Suprapubic skin (tissue), 4 donors: ENCODE data around the gene ODAD3. TPM values are rescaled to one million over a fixed set of nuclear protein-coding genes. Genes with fewer than 3 reads are reported as not detected.

ENCODE experiments used
- DNase-seq, 2 donors: peaks; one replicate each; pipeline ENCODE4 v3.0.0-alpha.2; 2019; ENCODE audit warnings: low spot score in 2 of 2
- H3K27ac ChIP-seq: fragments of 200-600 bp; sonication (generic); one replicate; pipeline ENCODE4 v1.5.1; 2019
- H3K27me3 ChIP-seq: fragments of 200-600 bp; sonication (generic); one replicate; pipeline ENCODE4 v1.5.1; 2019
- H3K36me3 ChIP-seq: fragments of 200-600 bp; sonication (generic); one replicate; pipeline ENCODE4 v1.5.1; 2019
- H3K4me1 ChIP-seq: fragments of 200-600 bp; sonication (generic); one replicate; pipeline ENCODE4 v1.5.1; 2019
- H3K4me3 ChIP-seq: fragments of 200-600 bp; sonication (generic); one replicate; pipeline ENCODE4 v1.5.1; 2019; ENCODE audit warnings: mild to moderate bottlenecking
- H3K9me3 ChIP-seq: fragments of 200-600 bp; sonication (generic); one replicate; pipeline ENCODE4 v1.5.1; 2019
- CTCF ChIP-seq, 2 donors: fragments of 200-600 bp in 1 of 2; fragments of 450-650 bp in 1 of 2; sonication (generic) in 1 of 2; IDR thresholded peaks; one replicate each; pipeline ENCODE4 v1.5.1; 2016 to 2019; ENCODE audit warnings: antibody characterized with exemption in 2 of 2, mild to moderate bottlenecking in 1 of 2, moderate library complexity in 1 of 2
- EP300 ChIP-seq: sonication (generic); formaldehyde crosslinking; IDR thresholded peaks from one replicate; pipeline ENCODE4 v1.6.1; 2017; ENCODE audit warnings: antibody characterized with exemption
- POLR2A ChIP-seq, 2 donors: fragments of 450-650 bp; IDR thresholded peaks; one replicate each; pipeline ENCODE4 v1.6.1; 2017; ENCODE audit warnings: antibody characterized with exemption in 2 of 2, mild to moderate bottlenecking in 2 of 2, moderate library complexity in 2 of 2
- POLR2AphosphoS5 ChIP-seq, 3 donors: sonication (generic); formaldehyde crosslinking; IDR thresholded peaks; one replicate each; pipeline ENCODE4 v1.6.1; 2017; ENCODE audit warnings: antibody characterized with exemption in 3 of 3
- WGBS: methylation state at CpG from one replicate; pipeline ENCODE4 v1.1.5; 2018; 5-methylcytosine and 5-hydroxymethylcytosine counted together
- total RNA-seq, 4 donors: library from RNA; depleted of rRNA; stranded (reverse); fragments of >200 nt; gene quantifications; one replicate each; pipeline ENCODE4 v1.1.0, GENCODE V29; 2016

The ODAD3 gene
- total RNA-seq, 4 donors from 2014 or later = 0.23 to 1.0 (median 0.48) TPM; not detected in 1

GRCh38 chr19:11447347-11448262 is 12.7 kb upstream of the ODAD3 start:
- DNase-seq = no peak
- Histone ChIP-seq H3K4me3 (no peak overlapping the region), H3K27ac (no peak overlapping the region), H3K36me3 (peaks cover 85% of the 10 kb centered on the region), H3K27me3 (no peaks in the 10 kb centered on the region), H3K4me1 (peaks cover 16% of the 10 kb centered on the region), H3K9me3 (no peaks in the 10 kb centered on the region)
- TF ChIP-seq EP300 = no peak
- TF ChIP-seq POLR2AphosphoS5 (IDR thresholded peaks at IDR 0.05) = no peak
- TF ChIP-seq POLR2A (IDR thresholded peaks at IDR 0.05) = no peak
- TF ChIP-seq CTCF (IDR thresholded peaks at IDR 0.05) = no peak
- 85% methylated on average over 14 of the region's 35 CpGs for WGBS

DNA sequence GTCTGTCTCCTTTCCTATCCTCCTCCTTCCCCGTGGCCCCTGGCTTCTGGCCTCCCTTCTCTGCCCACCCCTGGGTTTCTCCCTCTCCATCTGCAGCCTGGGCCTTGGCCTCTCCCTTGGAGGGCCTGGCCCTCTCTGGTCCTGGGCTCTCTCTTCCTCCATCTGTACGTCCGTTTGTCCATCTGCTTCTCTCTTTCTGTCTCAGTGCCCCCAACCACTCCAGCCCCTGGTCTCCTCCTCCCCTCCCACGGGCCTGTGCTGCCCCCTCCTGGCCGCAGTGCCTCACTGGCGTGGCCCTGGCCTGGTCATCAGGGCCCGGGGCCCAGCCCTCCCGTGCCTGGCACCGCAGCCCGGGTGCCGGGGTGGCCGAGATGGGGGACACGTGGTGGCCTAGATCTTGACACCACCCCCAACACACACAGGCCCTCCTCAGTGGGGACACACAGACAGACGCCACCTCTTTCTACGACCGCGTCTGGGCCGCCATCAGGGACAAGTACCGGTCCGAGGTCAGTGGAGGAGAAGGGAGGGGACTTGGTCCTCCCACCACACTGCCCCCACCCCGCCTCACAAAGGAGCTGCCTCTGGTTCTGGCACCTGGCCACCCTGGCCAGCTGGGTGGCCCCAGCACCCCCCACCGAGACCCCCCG is 11.9 kb upstream of the ODAD3 start:
- H3K4me1 ChIP-seq = peaks cover 16% of the 10 kb centered on the region
- DNase-seq = no peak
- no peak overlapping the region for H3K4me3 ChIP-seq
- H3K27me3 ChIP-seq = no peaks in the 10 kb centered on the region
- 61% methylated on average over 17 of the region's 23 CpGs for WGBS
- H3K9me3 ChIP-seq = no peaks in the 10 kb centered on the region
- peaks cover 93% of the 10 kb centered on the region for H3K36me3 ChIP-seq
- H3K27ac ChIP-seq = no peak overlapping the region
- TF ChIP-seq CTCF (IDR thresholded peaks at IDR 0.05) (peak; percentile 53 to 63), POLR2A (IDR thresholded peaks at IDR 0.05) (no peak)

GRCh38 chr19:11446271-11446651 is 11.3 kb upstream of the ODAD3 start:
- Histone ChIP-seq H3K27me3 (no peaks in the 10 kb centered on the region), H3K4me3 (no peak overlapping the region), H3K9me3 (no peaks in the 10 kb centered on the region), H3K27ac (no peak overlapping the region), H3K4me1 (peaks cover 18% of the 10 kb centered on the region), H3K36me3 (peaks cover 98% of the 10 kb centered on the region)
- TF ChIP-seq EP300 (no peak), POLR2AphosphoS5 (IDR thresholded peaks at IDR 0.05) (no peak), CTCF (IDR thresholded peaks at IDR 0.05) (no peak), POLR2A (IDR thresholded peaks at IDR 0.05) (no peak)
- no peak for DNase-seq
- 86% methylated on average over 9 of the region's 14 CpGs for WGBS

DNA sequence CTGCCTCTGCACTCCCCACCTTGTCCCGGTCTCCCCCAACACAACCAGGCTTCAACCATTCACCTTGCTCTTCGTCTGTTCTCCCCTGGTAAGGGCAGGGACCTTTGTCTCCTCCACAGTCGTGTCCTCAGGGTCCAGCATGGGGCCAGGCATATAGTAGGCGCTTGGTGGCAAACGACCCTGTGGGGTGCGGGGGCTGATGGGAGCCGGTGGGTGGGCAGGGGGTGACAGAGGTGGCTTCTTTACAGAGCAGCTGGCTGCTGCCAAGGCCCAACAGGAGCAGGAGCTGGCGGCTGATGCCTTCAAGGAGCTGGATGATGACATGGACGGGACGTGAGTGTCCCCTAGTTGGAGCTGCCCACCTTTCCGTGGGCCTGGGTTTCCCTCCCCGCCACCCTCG is 10.2 kb upstream of the ODAD3 start:
- H3K36me3 ChIP-seq = peaks cover 100% of the 10 kb centered on the region
- TF ChIP-seq POLR2A (IDR thresholded peaks at IDR 0.05) = no peak
- TF ChIP-seq CTCF (IDR thresholded peaks at IDR 0.05) = no peak
- TF ChIP-seq EP300 = no peak
- no peak for TF ChIP-seq POLR2AphosphoS5 (IDR thresholded peaks at IDR 0.05)

GRCh38 chr19:11444059-11444458 is 9.1 kb upstream of the ODAD3 start:
- TF ChIP-seq POLR2AphosphoS5 (IDR thresholded peaks at IDR 0.05) = no peak
- TF ChIP-seq POLR2A (IDR thresholded peaks at IDR 0.05) = no peak
- no peak for TF ChIP-seq EP300
- TF ChIP-seq CTCF (IDR thresholded peaks at IDR 0.05) = no peak
- Histone ChIP-seq H3K36me3 (peaks cover 99% of the 10 kb centered on the region), H3K4me1 (peaks cover 18% of the 10 kb centered on the region), H3K4me3 (no peak overlapping the region), H3K27ac (peak overlapping the region; percentile 51), H3K9me3 (no peaks in the 10 kb centered on the region), H3K27me3 (no peaks in the 10 kb centered on the region)
- DNase-seq = no peak
- WGBS = 63% methylated on average over 5 of the region's 5 CpGs

More for the DNA sequence above, 10.2 kb upstream of the ODAD3 start:
- Histone ChIP-seq H3K27me3 (no peaks in the 10 kb centered on the region), H3K27ac (no peak overlapping the region), H3K4me1 (peaks cover 18% of the 10 kb centered on the region), H3K4me3 (no peak overlapping the region), H3K9me3 (no peaks in the 10 kb centered on the region)
- WGBS = 92% methylated on average over 12 of the region's 13 CpGs
- no peak for DNase-seq
